CD8-positive, alpha-beta memory T cell (primary cell): ENCODE data around the gene SCRN2. TPM values are rescaled to one million over a fixed set of nuclear protein-coding genes. Genes with fewer than 3 reads are reported as not detected.
A peak's percentile ranks its signal among the peaks of the same experiment; 100 is the strongest.

Experiments
- CTCF ChIA-PET: fragments of 350-600 bp; sonication (Branson Sonifier 250); formaldehyde crosslinking; loops from one replicate; lab custom pipeline; 2021; ENCODE audit warnings: antibody characterized with exemption; lab: Charles Lee
- POLR2A ChIA-PET: fragments of 350-600 bp; sonication (Branson Sonifier 250); formaldehyde crosslinking; loops from one replicate; lab custom pipeline; 2021; ENCODE audit warnings: antibody characterized with exemption; lab: Charles Lee
- DNase-seq, 5 donors: peaks; one replicate each; pipeline versions ENCODE4 v3.0.0 to v3.0.0-alpha.2; 2020 to 2022; ENCODE audit warnings: mixed read lengths in 1 of 5
- H3K27ac ChIP-seq: one replicate; pipeline ENCODE4 v1.7.0; 2013; ENCODE audit warnings: low read depth, mild to moderate bottlenecking, low read length, moderate library complexity
- H3K27me3 ChIP-seq: 2 replicates; pipeline ENCODE4 v1.7.0; 2013; ENCODE audit warnings: low read length, mild to moderate bottlenecking; ENCODE audit not compliant: insufficient read depth, poor library complexity, severe bottlenecking
- H3K36me3 ChIP-seq: 2 replicates; pipeline ENCODE4 v1.7.0; 2013; ENCODE audit warnings: mild to moderate bottlenecking, low read length, moderate library complexity; ENCODE audit not compliant: insufficient read depth
- H3K4me1 ChIP-seq: 2 replicates; pipeline ENCODE4 v1.7.0; 2013; ENCODE audit warnings: mild to moderate bottlenecking, low read length, moderate library complexity; ENCODE audit not compliant: insufficient read depth
- H3K4me3 ChIP-seq: 2 replicates; pipeline ENCODE4 v1.7.0; 2013; ENCODE audit warnings: mild to moderate bottlenecking, low read length
- H3K9me3 ChIP-seq: 2 replicates; pipeline ENCODE4 v1.7.0; 2013; ENCODE audit warnings: mild to moderate bottlenecking, low read length
- H3K27ac Mint-ChIP-seq, 8 donors: one replicate each; pipeline ENCODE4 v1.8.0; 2020 to 2021; ENCODE audit warnings: mixed read lengths in 8 of 8, mild to moderate bottlenecking in 6 of 8, inconsistent platforms in 3 of 8, moderate library complexity in 3 of 8
- H3K27me3 Mint-ChIP-seq, 2 donors: one replicate each; pipeline ENCODE4 v1.8.0; 2020 to 2021; ENCODE audit warnings: mixed read lengths in 2 of 2, mild to moderate bottlenecking in 1 of 2, moderate library complexity in 1 of 2
- H3K36me3 Mint-ChIP-seq, 3 donors: one replicate each; pipeline ENCODE4 v1.8.0; 2020 to 2021; ENCODE audit warnings: mixed read lengths in 3 of 3, inconsistent platforms in 1 of 3, mild to moderate bottlenecking in 1 of 3
- H3K4me1 Mint-ChIP-seq, 3 donors: one replicate each; pipeline ENCODE4 v1.8.0; 2020 to 2021; ENCODE audit warnings: mixed read lengths in 3 of 3, inconsistent platforms in 1 of 3, mild to moderate bottlenecking in 1 of 3
- H3K4me3 Mint-ChIP-seq, 7 donors: one replicate each; pipeline ENCODE4 v1.8.0; 2020 to 2021; ENCODE audit warnings: mixed read lengths in 7 of 7, mild to moderate bottlenecking in 6 of 7, moderate library complexity in 4 of 7, inconsistent platforms in 2 of 7
- H3K9me3 Mint-ChIP-seq, 5 donors: one replicate each; pipeline ENCODE4 v1.8.0; 2020 to 2022; ENCODE audit warnings: mixed read lengths in 5 of 5, mild to moderate bottlenecking in 3 of 5, moderate library complexity in 2 of 5, inconsistent platforms in 1 of 5
- polyA plus RNA-seq: library from polyadenylated mRNA; unstranded; fragments of 300-500 nt; fragmentation: Illumina TruSeq; gene quantifications from one replicate; pipeline ENCODE4 v1.2.3, GENCODE V29; 2021
- total RNA-seq, 2 experiments: library from RNA; stranded (reverse); gene quantifications; one replicate each; pipeline ENCODE4 v1.2.3, GENCODE V29; 2021

SCRN2 gene
- total and polyA plus RNA-seq, 3 experiments from 2014 or later = 17.2 to 18.0 (median 17.3) TPM

DNA sequence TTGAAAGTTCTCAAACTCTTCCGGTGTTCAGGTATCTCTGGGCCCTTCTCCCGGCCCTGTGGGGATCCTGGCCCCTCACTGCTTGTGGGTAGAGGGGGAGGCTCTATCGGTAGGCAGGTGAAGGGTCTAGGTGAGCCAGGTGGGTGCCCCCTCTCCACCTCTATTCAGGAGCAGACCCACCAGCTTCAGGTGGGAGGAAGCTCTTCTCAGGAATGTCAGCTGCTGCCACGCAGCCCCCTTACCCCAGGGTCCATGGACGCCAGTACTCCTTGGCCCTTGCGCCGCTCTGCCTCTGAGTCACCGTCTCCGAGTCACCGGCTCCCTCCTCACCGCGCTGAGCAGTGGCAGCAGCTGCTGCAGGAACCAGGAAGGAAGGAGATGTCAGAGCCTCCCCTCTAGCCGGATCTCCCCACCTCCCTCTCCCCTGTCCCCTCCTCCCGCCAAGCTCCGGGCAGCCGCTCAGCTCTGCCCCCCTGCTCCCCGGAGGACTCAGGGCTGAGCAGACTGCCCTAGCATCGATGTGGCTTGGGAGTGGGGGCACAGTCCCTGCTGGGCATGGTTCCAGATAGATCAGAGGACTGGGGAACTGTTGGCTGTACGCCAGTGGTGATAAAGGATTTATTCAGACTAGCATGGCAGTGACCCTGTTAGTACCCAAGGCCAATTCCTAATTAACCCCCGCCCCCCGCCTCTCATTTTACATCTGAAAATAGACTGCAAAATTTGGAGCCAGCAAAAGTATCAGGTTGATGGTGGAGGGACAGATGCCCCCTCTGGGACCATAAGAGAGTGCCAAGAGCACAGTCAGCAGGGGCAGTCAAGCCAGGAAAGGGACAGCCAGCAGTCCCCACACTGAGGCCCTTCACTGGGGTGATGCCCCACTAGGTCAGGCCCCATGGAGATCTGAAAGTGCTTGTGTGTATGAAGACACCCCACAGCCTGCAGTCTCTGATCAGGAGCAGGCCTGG is 19.4 kb downstream of the SCRN2 start, which contains the start of gene OSBPL7:
TSS of gene OSBPL7 (minus strand) at position 371 of the 968 bp plus-strand sequence. CDS start 1,516 bp downstream, outside the sequence.
- Mint-ChIP-seq H3K9me3 (no peaks in the 10 kb centered on the region), H3K4me1 (peaks cover 25 to 45% (median 25%) of the 10 kb centered on the region in 3 donors), H3K4me3 (peak within 1 kb of the TSS; percentile 88 to 98 (median 97)), H3K36me3 (peaks cover 12 to 76% (median 15%) of the 10 kb centered on the region in 3 donors), H3K27me3 (no peaks in the 10 kb centered on the region), H3K27ac (peak within 1 kb of the TSS; percentile 88 to 98 (median 95))
- POLR2A ChIA-PET = interaction anchor here (0.6 to 1.6 kb wide), 4 partner anchors 9 to 171 kb away, joined by 4 to 16 read pairs (median 10); partner anchors contain the start of genes LRRC46, MRPL10 and SP2
- Histone ChIP-seq H3K36me3 (peaks cover 47% of the 10 kb centered on the region), H3K27ac (peak within 1 kb of the TSS; percentile 79), H3K9me3 (no peaks in the 10 kb centered on the region), H3K4me3 (peak within 1 kb of the TSS; percentile 93), H3K4me1 (peaks cover 26% of the 10 kb centered on the region), H3K27me3 (no peaks in the 10 kb centered on the region)
- CTCF ChIA-PET = interaction anchor here (1.0 to 3.7 kb wide), 5 partner anchors 9 to 158 kb away, joined by 3 to 15 read pairs (median 4); partner anchors contain the start of genes CDK5RAP3, LRRC46, MRPL10 and SCRN2
- peak; percentile 66 to 87 (median 74) for DNase-seq

DNA sequence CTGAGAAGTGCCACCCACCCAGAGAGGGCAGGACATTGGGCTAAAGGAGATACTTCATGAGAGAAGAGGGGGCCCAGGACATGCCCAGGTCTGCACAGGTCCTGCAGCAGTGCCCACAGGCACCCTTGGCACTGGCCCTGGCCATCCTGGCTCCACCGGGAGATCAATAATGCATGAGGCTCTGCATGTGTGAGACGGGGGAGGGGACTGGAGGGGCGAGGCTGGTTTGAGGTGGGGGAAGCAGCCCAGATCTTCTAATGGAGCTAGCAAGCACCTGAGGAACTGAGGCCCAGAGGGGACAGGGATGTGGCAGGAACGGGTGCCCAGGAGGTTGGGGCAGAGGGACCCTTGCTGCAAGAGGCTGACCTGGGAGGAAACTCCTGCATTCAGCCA is 20.0 kb downstream of the SCRN2 start:
- Histone ChIP-seq H3K4me1 (peaks cover 26% of the 10 kb centered on the region), H3K9me3 (no peaks in the 10 kb centered on the region), H3K36me3 (peaks cover 47% of the 10 kb centered on the region), H3K27ac (peak overlapping the region; percentile 79), H3K4me3 (peak overlapping the region; percentile 93), H3K27me3 (no peaks in the 10 kb centered on the region)
- CTCF ChIA-PET = interaction anchor here (1.0 to 3.7 kb wide), 4 partner anchors 10 to 157 kb away, joined by 3 to 15 read pairs (median 9); partner anchors contain the start of genes CDK5RAP3, LRRC46, MRPL10 and SCRN2
- DNase-seq = no peak
- POLR2A ChIA-PET = interaction anchor here (0.6 to 1.6 kb wide), 3 partner anchors 10 to 89 kb away, joined by 8 to 16 read pairs (median 13); partner anchors contain the start of genes LRRC46, MRPL10 and SP2
- Mint-ChIP-seq H3K27ac (peak overlapping the region; percentile 88 to 98 (median 95)), H3K4me1 (peaks cover 25 to 42% (median 25%) of the 10 kb centered on the region in 3 donors), H3K36me3 (peaks cover 5 to 76% (median 10%) of the 10 kb centered on the region in 3 donors), H3K4me3 (peak overlapping the region; percentile 88 to 98 (median 97)), H3K9me3 (no peaks in the 10 kb centered on the region), H3K27me3 (no peaks in the 10 kb centered on the region)

DNA sequence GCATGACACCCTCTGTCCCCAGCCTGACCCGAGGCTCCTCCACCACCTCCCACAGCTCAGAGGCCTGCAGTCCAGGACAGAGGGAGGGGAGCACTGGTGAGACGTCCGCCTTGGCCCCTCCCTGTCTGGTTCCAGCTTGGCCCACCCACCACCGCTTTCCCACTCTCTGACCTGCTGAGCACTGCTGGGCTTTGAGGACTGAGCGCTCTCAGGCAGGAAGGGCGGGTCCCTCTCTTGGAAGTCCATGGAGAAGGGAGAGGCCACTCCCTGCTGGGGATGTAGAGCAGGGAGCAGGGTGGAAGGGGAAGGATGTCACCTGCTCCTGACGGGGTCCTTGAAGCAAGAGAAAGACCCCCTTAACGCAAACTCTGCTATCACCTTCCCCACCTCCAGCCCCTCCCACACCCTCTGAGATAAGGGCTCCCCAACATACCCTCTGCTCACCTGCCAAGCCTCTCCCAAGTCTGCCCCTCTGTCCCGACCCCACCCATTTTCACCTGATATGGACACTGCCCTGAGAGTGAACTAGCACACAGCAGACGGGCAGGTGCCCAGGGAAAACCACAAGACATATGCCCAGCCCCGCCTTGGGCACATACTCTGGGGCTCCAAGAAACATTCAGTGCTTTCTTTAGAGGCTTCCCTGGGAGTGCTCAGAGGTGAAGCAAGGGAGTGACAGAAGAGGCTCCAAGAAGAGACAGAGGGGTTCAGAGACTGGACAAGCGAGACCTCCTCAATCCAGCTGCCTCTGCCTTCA is 20.9 kb downstream of the SCRN2 start:
- Histone ChIP-seq H3K4me1 (peaks cover 26% of the 10 kb centered on the region), H3K27me3 (no peaks in the 10 kb centered on the region), H3K36me3 (peaks cover 48% of the 10 kb centered on the region), H3K4me3 (no peak overlapping the region), H3K9me3 (no peaks in the 10 kb centered on the region), H3K27ac (peak overlapping the region; percentile 79)
- ChIA-PET CTCF (interaction anchor here (3.7 kb wide), 1 partner anchor 11 kb away, joined by 15 read pairs; the partner anchor contains the start of genes LRRC46 and MRPL10), POLR2A (no interaction called here)
- Mint-ChIP-seq H3K9me3 (no peaks in the 10 kb centered on the region), H3K36me3 (peaks cover 3 to 78% (median 8%) of the 10 kb centered on the region in 3 donors), H3K27ac (peak overlapping the region; percentile 88 to 98 (median 95)), H3K4me3 (peak overlapping the region; percentile 88 to 98 (median 97)), H3K27me3 (no peaks in the 10 kb centered on the region), H3K4me1 (peaks cover 23 to 39% (median 25%) of the 10 kb centered on the region in 3 donors)
- no peak for DNase-seq

DNA sequence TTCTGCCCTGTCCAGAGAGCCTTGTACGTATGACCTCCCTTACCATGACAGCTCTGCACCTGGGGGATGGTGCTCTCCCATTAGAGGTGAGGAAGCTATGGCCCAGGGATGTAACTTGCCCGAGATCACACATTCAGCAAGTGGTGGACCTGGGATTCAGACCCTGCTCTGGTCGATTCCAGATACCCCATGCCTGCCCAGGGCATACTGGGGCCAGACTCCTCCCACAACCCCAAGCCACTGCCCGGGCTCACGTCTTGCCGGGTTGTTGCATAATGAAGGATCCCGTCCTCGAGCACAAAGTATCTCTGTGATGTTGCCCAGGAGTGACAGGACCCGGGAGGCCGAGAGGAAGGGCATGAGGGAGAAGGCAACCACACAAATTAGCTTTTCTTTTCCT is 21.6 kb downstream of the SCRN2 start:
- POLR2A ChIA-PET = no interaction called here
- Histone ChIP-seq H3K9me3 (no peaks in the 10 kb centered on the region), H3K4me3 (no peak overlapping the region), H3K36me3 (peaks cover 48% of the 10 kb centered on the region), H3K27me3 (no peaks in the 10 kb centered on the region), H3K27ac (no peak overlapping the region), H3K4me1 (peaks cover 26% of the 10 kb centered on the region)
- H3K9me3 Mint-ChIP-seq = no peaks in the 10 kb centered on the region
- peaks cover 3 to 81% (median 8%) of the 10 kb centered on the region in 3 donors for H3K36me3 Mint-ChIP-seq
- H3K27ac Mint-ChIP-seq = peak overlapping the region in 3 of 8 donors; percentile 52 to 66 (median 54)
- CTCF ChIA-PET = no interaction called here
- no peaks in the 10 kb centered on the region for H3K27me3 Mint-ChIP-seq
- peak overlapping the region in 6 of 7 donors; percentile 6 to 65 (median 30) for H3K4me3 Mint-ChIP-seq
- DNase-seq = no peak
- peaks cover 23 to 38% (median 25%) of the 10 kb centered on the region in 3 donors for H3K4me1 Mint-ChIP-seq

DNA sequence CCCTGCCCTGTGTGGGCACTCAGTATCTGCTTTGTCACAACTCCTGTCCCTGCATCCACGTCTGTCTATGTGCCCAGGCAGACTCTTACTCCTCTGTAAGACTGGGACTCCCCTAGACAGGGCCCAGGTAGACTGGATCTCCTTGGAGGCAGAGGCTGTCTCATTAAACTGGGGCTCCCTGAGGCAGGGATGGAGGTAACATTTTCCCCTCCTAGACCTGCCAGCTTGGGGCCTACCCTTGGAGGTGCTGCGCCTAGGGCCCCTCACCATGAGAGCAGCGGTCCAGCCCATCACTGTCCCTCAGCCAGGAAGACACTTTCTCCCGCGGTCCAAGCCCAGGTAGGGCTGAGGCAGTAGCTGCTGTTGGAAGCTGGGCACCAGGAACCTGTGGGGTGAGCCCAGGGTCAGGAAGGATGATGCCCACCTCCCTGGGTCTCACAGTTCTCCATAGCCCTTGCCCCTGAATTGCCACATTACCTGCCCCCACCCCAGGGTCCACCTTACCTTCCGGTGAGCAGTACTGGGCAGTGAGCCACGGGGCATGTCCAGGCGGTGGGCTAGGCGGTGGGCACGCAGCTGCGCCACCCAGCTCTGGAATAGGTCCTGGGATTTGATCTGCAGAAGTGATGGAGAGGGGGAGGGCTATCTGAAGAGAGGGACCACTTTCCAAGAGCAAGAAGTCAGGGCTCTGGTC is 22.9 kb downstream of the SCRN2 start:
- POLR2A ChIA-PET = no interaction called here
- peaks cover 45% of the 10 kb centered on the region for H3K36me3 ChIP-seq

DNA sequence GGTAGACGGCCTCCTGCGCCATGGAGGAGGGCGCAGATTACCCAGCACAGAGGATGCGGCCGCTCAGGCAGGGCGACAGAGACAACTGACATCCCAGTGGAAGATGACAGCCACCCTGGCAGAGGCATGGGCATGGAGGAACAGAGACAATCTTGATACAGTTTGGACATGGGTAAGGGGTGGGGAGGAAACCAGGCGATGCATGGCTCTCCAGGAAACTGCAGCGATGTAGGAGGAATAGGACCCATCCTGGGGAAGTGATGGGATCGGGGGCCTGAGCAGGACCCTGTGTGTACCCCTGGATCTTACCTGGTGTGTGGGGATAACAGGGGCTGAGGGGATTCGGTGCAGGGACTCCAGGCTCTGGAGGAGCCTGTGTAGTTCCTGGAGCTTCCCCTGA is 24.1 kb downstream of the SCRN2 start:
- peaks cover 45% of the 10 kb centered on the region for H3K36me3 ChIP-seq
- no peaks in the 10 kb centered on the region for H3K9me3 ChIP-seq
- Mint-ChIP-seq H3K4me3 (no peak overlapping the region), H3K27me3 (no peaks in the 10 kb centered on the region), H3K9me3 (no peaks in the 10 kb centered on the region), H3K36me3 (peaks cover 3 to 85% (median 9%) of the 10 kb centered on the region in 3 donors), H3K4me1 (peaks cover 17 to 36% (median 22%) of the 10 kb centered on the region in 3 donors), H3K27ac (peak overlapping the region in 1 of 8 donors; percentile 93)
- peak in 1 of 5 donors; percentile 30 for DNase-seq
- POLR2A ChIA-PET = no interaction called here
- H3K4me3 ChIP-seq = no peak overlapping the region
- no peak overlapping the region for H3K27ac ChIP-seq
- no peaks in the 10 kb centered on the region for H3K27me3 ChIP-seq
- CTCF ChIA-PET = interaction anchor here (0.8 kb wide), 1 partner anchor 13 kb away, joined by 3 read pairs; no protein-coding TSS in a partner anchor
- peaks cover 18% of the 10 kb centered on the region for H3K4me1 ChIP-seq

More for the DNA sequence above, 22.9 kb downstream of the SCRN2 start:
- DNase-seq = peak in 1 of 5 donors; percentile 37
- Mint-ChIP-seq H3K27me3 (no peaks in the 10 kb centered on the region), H3K4me3 (peak overlapping the region in 1 of 7 donors; percentile 27), H3K36me3 (peaks cover 3 to 76% (median 6%) of the 10 kb centered on the region in 3 donors), H3K4me1 (peaks cover 22 to 35% (median 25%) of the 10 kb centered on the region in 3 donors), H3K27ac (peak overlapping the region in 2 of 8 donors; percentile 72 to 77), H3K9me3 (no peaks in the 10 kb centered on the region)
- Histone ChIP-seq H3K9me3 (no peaks in the 10 kb centered on the region), H3K4me3 (no peak overlapping the region), H3K4me1 (peaks cover 26% of the 10 kb centered on the region), H3K27me3 (no peaks in the 10 kb centered on the region), H3K27ac (no peak overlapping the region)
- CTCF ChIA-PET = no interaction called here
